HG02610 (cell line): ENCODE results near the gene DLL3.
"Not testable (repeated sequence)": the region's sequence is repeated elsewhere in the genome, so short reads cannot be mapped to it uniquely, and the experiment has no call there.

Experiments
- ATAC-seq: cut with Tn5 transposase; IDR thresholded peaks from one replicate; pipeline ENCODE4 v1.9.1; 2021; ENCODE audit warnings: mild to moderate bottlenecking, moderate library complexity; ENCODE audit not compliant: unreplicated experiment

DLL3 gene, protein sequence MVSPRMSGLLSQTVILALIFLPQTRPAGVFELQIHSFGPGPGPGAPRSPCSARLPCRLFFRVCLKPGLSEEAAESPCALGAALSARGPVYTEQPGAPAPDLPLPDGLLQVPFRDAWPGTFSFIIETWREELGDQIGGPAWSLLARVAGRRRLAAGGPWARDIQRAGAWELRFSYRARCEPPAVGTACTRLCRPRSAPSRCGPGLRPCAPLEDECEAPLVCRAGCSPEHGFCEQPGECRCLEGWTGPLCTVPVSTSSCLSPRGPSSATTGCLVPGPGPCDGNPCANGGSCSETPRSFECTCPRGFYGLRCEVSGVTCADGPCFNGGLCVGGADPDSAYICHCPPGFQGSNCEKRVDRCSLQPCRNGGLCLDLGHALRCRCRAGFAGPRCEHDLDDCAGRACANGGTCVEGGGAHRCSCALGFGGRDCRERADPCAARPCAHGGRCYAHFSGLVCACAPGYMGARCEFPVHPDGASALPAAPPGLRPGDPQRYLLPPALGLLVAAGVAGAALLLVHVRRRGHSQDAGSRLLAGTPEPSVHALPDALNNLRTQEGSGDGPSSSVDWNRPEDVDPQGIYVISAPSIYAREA

DNA sequence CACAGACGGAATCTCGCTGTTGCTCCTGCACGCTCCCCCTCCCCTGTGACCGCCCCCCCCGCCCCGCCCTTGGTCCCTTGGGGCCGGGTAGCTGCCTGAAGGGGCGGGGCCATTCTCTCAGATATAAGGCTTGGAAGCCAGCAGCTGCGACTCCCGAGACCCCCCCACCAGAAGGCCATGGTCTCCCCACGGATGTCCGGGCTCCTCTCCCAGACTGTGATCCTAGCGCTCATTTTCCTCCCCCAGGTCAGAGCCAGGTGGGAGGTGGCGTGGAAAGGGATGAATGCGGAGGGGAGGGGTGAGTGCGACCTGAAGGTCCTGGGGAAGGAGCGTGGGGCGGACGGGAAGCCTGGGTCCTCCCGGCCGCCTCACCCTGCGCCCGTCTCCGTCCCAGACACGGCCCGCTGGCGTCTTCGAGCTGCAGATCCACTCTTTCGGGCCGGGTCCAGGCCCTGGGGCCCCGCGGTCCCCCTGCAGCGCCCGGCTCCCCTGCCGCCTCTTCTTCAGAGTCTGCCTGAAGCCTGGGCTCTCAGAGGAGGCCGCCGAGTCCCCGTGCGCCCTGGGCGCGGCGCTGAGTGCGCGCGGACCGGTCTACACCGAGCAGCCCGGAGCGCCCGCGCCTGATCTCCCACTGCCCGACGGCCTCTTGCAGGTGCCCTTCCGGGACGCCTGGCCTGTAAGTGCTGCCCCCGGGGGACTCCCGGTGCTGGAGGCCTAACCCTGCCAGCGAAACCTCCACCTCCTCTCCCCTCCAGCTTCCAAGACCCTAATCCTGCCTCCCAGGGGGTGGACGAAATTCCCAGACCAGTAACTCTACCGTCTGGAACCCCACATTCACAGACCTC is at the start of gene DLL3:
TSS of gene DLL3 (plus strand) at position 150 of the 845 bp plus-strand sequence. CDS start at position 178, 28 bp downstream.
- no peak for ATAC-seq

DNA sequence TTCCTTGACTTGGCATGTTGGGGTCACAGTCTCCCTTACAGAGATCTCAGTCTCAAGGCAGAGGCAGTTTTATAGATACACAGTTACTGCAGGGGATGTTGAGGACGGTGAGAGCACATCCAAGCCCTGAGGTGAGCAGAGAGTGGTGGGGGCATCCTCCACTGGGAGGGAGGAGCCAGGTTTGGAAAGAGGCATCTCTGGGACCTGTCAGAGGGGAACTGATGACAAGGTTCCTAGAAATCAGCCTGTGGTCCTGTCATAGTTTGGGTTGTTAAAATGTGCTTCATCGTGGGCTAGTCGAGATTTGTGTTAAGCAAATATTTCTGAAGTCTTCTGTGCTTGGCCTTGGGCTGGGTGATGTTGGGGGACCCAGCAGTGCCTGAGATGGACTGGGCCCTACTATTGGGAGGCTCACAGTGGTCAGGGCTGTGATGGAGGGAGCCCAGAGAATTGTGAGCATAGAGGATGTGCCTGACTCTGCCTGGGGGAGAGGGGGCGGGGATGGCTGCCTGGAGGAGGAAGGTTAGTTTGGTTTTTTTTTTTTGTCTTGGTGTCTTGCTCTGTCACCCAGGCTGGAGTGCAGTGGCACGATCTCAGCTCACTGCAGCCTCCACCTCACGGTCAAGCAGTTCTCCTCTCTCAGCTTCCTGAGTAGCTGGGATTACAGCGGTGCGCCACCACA is 49.5 kb upstream of the DLL3 start:
- ATAC-seq = no peak

DNA sequence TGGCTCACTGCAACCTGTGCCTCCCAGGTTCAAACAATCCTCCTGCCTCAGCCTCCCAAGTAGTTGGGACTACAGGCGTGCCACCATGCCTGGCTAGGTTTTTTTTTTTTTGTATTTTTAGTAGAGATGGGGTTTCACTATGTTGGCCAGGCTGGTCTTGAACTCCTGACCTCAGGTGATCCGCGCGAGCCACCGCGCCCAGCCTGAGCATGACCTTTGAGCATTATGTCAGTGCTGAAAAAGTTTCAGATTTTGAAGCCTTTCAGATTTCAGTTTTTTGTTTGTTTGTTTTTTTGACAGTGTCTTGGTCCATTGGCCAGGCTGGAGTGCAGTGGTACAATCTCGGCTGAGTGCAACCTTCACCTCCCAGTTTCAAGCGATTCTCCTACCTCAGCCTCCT is 47.5 kb upstream of the DLL3 start:
- ATAC-seq = not testable (repeated sequence)

DNA sequence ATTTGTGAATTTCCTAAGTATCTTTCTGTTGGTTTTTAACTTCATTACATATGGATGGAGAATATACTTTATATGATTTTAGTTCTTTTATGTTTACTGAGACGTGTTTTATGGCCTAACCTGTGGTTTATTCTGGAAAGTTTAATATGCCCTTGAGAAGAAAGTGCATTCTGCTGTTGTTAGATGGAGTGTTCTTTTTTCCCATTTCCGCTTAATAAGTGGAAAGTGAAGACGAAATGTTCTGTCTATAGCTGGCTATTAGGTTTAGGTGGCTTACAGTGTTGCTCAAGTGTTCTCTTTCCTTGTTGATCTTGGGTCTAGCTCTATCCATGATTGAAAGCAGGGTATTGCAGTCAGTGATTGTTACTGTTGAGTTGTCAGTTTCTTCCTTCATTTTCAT is 35.3 kb upstream of the DLL3 start:
- no peak for ATAC-seq

DNA sequence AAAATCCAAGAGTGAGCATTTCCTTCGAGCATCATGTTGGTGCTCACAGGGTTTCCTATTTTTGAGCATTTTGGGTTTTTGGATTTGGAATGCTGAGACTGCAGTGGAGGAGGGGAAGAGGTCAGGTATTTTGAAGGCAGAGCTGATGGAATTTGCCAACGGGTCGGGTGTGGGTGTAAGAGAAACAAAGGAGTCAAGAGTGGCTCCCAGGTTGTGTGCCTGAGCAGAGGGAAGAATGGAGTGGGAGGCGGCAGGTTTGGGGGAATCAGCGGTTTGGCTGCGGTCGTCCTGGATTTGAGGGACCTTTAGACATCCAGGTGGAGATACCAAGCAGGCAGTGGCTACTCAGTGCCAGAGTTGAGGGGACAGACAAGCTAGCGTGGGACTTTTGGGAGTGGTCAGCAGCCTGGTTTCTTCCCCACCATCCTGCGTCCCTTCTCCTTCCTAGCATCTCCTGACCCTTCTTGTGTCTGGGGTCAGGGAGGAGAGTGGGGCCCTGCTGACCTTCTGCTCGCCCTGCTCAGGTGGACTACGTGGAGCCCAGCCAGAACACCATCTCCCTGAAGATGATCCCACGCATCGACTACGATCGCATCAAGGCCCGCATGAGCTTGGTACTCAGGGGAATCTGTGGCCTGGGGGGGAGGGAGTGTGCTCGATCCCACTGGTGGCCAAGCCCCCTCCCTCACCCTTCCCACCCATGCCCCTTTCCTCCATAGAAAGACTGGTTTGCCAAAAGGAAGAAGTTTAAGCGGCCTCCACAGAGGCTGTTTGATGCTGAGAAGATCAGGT is 32.6 kb upstream of the DLL3 start:
- no peak for ATAC-seq

DNA sequence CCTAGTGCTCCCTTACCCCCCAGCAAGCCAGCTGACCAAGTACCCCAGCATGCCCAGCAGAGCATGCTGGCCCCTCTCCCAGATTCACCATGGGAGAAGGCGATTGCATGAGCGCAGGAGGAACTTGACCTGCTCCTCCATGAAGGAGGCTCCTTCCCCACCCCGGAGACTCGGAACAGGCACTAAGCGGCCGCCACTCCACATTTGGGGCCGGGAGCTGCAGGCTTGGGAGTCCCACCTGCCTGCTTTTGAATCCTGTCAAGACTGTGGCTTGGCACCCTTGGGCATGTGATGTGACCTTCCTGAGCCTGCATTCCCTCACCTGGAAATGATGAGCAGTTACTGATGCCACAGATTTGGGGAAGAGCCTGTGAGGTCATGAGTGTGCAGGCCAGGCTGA is 30.8 kb upstream of the DLL3 start:
- no peak for ATAC-seq

DNA sequence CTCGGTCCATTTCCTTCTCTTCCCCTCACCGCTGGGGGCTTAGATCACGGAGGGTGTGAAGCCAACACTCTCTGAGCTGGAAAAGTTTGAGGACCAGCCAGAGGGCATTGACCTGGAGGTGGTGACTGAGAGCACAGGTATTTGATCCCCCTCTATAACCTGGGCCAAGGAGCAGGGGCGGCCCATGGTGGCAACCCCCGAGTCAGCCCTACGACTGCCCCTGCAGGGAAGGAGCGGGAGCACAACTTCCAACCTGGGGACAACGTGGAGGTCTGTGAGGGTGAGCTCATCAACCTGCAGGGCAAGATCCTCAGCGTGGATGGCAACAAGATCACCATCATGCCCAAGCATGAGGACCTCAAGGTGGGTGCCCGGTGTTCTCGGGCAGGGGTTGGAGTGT is 29.7 kb upstream of the DLL3 start:
- no peak for ATAC-seq

DNA sequence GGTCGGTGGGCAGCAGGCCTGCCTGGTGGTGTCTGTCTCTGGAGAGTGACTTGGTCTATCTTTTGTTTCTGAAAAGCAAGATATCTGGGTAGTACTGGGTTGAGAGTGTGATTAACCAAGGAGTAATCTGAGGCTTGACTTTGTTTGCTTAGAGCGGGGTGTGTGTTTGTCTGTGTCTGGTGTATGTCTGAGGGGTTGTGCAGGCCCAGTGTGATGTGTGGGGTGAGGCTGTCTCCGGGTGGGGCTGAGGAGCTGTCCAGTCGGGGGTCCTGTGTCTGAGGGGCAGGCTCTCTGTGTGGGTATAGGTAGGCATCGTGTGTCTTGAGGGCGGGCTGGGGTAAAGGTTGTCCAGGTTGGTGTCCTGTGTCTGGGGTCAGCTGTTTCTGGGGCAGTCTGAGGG is 29.2 kb upstream of the DLL3 start:
- no peak for ATAC-seq

DNA sequence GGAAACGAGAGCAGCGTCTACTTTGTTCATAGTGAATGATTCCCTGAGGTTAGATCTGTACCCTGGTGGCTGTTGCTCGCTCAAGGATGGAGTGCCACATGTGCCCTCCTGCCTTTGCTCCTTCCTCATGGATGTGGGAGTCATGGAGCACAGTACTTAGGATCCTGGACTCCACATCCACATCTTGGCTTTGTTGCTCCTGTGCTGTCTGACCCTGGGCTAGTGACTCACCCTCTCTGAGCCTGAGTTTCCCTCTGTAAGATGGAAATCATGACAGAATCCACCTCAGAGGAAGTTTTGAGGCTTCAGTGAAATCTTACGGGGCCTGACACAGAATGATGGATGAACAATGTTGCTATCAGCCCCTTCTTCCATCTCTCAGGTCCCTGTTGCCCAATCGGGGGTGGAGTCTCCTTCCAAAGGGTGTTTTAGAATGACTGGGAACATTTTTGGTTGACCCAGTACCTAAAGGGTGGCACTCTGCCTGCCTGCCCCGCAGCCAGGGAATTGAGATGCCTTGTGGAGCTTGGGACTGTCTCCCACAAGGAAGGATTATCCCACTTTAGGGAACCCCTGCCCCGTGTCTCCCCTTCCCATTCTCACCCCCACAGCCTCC is 27.9 kb upstream of the DLL3 start:
- ATAC-seq = no peak

DNA sequence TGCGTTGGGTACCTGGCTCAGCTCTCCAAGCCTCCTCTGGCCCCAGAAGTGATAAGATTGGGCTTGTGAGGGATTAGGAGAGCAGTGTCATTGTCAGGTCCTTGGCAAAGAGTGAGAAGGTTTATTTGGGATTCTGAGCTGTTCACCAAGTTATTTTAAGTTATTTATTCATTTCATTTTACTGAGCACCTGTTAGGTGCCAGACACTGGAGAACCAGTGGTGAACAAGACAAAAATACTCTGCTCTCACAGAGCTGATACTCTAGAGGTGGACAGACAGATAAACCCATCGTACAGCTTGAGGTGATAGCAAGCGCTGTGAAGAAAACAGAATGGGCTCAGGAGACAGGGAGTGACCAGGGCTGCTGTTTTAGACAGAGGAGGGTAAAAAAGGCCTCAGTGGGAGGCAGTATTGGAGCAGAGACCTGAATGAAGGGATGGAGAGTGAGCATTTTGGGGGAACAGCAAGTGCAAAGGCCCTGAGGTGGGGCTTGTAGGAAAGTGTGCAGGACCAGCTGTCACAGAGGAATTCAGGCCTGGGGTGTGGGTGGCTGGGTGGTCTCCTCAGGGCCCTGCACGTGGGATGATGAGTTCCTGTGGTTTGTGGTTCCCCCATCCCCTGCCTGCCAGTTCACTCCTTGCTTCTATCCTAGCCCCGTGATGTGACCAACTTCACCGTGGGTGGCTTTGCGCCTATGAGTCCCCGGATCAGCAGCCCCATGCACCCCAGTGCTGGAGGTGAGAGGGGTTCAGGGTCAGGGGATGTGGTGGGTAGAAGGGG is 26.8 kb upstream of the DLL3 start:
- ATAC-seq = no peak

DNA sequence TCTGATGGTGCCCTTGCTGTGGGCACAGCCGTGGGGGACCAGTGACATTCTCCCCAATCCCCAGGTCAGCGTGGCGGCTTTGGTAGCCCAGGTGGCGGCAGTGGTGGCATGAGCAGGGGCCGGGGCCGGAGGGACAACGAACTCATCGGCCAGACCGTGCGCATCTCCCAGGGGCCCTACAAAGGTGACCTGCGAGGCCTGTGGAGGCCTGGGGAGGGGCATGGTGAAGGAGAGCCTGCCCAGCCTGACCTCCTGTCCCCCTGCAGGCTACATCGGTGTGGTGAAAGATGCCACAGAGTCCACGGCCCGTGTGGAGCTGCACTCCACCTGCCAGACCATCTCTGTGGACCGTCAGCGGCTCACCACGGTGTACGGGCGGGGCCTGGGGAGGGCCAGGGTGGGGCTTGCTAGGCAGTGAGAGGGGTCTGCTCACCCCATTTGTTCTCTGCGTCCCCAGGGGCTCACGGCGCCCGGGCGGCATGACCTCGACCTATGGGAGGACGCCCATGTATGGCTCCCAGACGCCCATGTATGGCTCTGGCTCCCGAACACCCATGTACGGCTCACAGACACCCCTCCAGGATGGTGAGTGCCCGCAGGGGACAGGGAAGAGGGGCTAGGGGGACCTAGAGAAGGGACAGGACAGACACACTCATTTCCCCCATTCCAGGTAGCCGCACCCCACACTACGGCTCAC is 25.9 kb upstream of the DLL3 start:
- no peak for ATAC-seq

DNA sequence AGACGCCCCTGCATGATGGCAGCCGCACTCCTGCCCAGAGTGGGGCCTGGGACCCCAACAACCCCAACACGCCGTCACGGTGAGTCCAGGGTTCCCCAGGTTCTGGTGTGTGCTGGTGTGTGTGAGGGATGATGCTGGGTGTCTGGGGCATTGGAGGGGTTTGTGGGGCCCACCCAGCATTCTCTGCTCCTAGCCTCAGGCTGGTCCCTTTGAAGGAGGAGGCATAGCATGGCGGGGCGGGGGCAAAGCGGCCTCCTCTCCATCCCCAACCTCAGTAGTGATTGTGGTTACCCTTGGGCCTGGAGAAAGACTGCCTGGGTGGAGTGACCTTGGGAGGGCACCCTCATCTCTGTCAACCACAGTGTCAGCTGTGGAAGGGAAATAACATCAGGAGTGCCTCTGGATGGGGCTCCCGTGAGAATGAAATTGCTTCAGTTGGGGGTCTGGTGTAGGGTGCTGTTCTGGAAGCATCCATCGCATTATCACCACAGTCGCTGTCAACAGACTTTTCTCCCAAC is 25.2 kb upstream of the DLL3 start:
- no peak for ATAC-seq

DNA sequence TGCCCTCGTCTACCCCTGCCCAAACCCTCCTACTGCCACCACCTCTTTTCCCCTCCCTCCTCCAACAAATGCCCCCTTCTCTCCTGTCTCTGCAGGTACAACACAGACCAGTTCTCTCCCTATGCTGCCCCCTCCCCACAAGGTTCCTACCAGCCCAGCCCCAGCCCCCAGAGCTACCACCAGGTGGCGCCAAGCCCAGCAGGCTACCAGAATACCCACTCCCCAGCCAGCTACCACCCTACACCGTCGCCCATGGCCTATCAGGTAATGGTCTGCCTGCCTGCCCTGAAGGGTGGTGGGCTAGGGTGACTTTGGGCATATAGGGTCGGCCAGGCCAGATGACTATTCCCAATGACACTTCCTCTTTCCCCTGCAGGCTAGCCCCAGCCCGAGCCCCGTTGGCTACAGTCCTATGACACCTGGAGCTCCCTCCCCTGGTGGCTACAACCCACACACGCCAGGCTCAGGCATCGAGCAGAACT is 24.6 kb upstream of the DLL3 start:
- ATAC-seq = no peak

DNA sequence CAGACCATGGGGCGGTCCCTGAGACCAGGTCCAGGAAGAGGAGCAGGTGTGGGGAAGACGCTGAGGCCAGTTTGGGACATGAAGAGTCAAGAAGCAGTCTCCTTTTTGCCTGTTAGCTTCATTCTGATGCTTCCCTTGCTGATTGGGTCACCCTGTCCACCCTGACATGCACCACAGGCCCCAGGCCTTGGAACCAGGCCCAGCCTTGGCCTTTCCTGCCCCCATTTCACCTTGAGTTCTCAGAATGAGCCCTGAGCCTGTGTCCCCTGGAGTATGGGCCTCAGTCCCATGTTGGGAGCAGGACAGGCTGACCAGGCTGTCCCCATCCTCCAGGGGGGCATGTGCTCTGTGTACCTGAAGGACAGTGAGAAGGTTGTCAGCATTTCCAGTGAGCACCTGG is 23.0 kb upstream of the DLL3 start:
- no peak for ATAC-seq

DNA sequence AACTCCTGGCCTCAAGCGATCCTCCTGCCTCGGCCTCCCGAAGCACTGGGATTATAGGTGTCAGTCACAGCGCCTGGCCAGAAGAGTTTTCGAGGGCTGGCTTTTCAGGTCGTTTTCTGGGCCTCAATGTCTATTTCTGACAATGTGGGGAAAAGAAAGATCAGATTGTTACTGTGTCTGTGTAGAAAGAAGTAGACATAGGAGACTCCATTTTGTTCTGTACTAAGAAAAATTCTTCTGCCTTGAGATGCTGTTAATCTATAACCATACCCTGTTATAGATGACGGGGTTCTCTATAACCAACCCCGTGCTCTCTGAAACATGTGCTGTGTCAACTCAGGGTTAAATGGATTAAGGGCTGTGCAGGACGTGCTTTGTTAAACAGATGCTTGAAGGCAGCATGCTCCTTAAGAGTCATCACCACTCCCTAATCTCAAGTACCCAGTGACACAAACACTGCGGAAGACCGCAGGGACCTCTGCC is 19.4 kb upstream of the DLL3 start:
- ATAC-seq = not testable (repeated sequence)

DNA sequence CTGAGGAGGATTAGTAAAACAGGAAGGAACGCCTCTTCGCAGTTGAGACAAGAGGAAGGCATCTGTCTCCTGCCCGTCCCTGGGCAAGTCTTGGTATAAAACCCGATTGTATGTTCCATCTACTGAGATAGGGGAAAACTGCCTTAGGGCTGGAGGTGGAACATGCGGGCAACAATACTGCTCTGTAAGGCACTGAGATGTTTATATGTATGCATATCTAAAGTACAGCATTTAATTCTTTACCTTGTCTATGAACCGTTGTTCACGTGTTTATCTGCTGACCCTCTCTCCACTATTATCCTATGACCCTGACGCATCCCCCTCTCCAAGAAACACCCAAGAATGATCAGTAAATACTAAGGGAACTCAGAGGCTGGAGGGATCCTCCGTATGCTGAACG is 18.8 kb upstream of the DLL3 start:
- ATAC-seq = no peak

DNA sequence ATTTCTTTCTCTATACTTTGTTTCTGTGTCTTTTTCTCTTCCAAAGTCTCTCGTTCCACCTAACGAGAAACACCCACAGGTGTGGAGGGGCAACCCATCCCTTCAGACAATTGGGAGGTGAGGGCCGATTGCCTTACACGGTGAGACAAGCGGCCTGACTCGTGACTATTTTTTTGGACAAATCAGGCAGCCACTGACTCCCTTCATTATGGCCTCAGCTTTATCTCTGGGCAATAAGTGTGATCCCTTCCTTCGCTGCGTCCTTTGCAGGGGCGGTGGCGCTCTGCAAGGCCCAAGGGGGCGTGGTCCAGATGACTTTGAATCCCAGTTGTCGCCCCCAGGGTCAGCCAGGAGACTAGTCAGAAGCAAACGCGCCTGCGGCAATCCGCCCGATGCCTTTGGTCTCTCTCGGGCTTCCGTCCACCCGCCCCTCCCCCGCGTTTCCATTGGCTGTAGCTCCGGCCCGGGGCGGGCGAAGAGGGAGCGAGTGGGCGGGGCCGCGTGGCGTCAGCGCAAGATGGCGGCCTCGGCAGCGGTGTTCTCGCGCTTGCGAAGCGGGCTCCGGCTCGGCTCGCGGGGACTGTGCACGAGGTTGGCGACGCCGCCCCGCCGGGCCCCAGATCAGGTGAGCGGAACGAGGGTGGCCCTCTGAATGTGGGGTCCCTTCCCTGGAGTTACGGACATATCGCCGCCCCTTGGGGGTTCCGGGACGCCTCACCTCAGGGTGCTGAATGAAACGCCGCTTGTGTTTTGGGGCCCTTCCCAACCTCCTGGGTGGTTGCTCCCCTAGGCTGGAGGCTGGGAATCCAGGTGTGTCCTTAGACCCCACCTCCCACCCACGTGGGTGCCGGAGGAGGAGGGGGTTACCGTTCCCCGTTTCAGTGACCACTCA is 18.2 kb upstream of the DLL3 start, which contains the start of gene TIMM50:
TSS of gene TIMM50 (plus strand) at position 502 of the 892 bp plus-strand sequence. CDS start at position 518, 16 bp downstream.
- ATAC-seq = peak; percentile 86
